Activated CD4-positive, alpha-beta T cell treated with anti-CD3 and anti-CD28 coated beads, Interleukin-2, amount 10 ng/mL, durations not matched to agents 7 days and 5 days (primary cell): ENCODE data around the gene IFITM1. TPM values are rescaled to one million over a fixed set of nuclear protein-coding genes. Genes with fewer than 3 reads are reported as not detected.
"Not testable (repeated sequence)": the region's sequence is repeated elsewhere in the genome, so short reads cannot be mapped to it uniquely, and the experiment has no call there.

Source experiments
- CTCF ChIA-PET: fragments of 350-600 bp; sonication (Branson Sonifier 250); formaldehyde crosslinking; loops from one replicate; lab custom pipeline; 2021; ENCODE audit warnings: antibody characterized with exemption; lab: Charles Lee
- POLR2A ChIA-PET: fragments of 350-600 bp; sonication (Branson Sonifier 250); formaldehyde crosslinking; loops from one replicate; lab custom pipeline; 2021; ENCODE audit warnings: antibody characterized with exemption; lab: Charles Lee
- DNase-seq: peaks from one replicate; pipeline ENCODE4 v3.0.0-alpha.2; 2020
- H3K27ac Mint-ChIP-seq: one replicate; pipeline ENCODE4 v1.8.0; 2021; ENCODE audit warnings: mild to moderate bottlenecking, moderate library complexity, mixed read lengths
- H3K27me3 Mint-ChIP-seq: one replicate; pipeline ENCODE4 v1.8.0; 2021; ENCODE audit warnings: mixed read lengths
- H3K36me3 Mint-ChIP-seq: one replicate; pipeline ENCODE4 v1.8.0; 2021; ENCODE audit warnings: low read depth, mixed read lengths
- H3K4me1 Mint-ChIP-seq: one replicate; pipeline ENCODE4 v1.8.0; 2021; ENCODE audit warnings: mixed read lengths
- H3K4me3 Mint-ChIP-seq: one replicate; pipeline ENCODE4 v1.8.0; 2021; ENCODE audit warnings: mild to moderate bottlenecking, moderate library complexity, mixed read lengths
- H3K9me3 Mint-ChIP-seq: one replicate; pipeline ENCODE4 v1.8.0; 2021; ENCODE audit warnings: mixed read lengths
- total RNA-seq, 2 experiments: library from RNA; stranded (reverse); gene quantifications; one replicate each; pipeline ENCODE4 v1.2.3, GENCODE V29; 2021

The IFITM1 gene
- total RNA-seq, 2 experiments from 2014 or later: 1,306 to 1,465 TPM

- ChIA-PET CTCF (interaction anchor here (0.9 to 1.5 kb wide), 5 partner anchors 8 to 210 kb away, joined by 3 to 6 read pairs (median 3); partner anchors contain the start of gene PGGHG), POLR2A (interaction anchor here (1.0 kb wide), 2 partner anchors 8 to 46 kb away, joined by 5 read pairs; no protein-coding TSS in a partner anchor)
- not testable (repeated sequence) for H3K27me3 Mint-ChIP-seq, H3K9me3 Mint-ChIP-seq
- H3K4me3 Mint-ChIP-seq: peak overlapping the region; percentile 90
- H3K27ac Mint-ChIP-seq: peak overlapping the region; percentile 98
- H3K36me3 Mint-ChIP-seq: peaks cover 23% of the 10 kb centered on the region
- H3K4me1 Mint-ChIP-seq: peaks cover 46% of the 10 kb centered on the region
- peak; percentile 66 for DNase-seq
These were observed 4.8 kb upstream of the IFITM1 start for GRCh38 chr11:308740-309665.

GRCh38 chr11:309979-310572, 3.8 kb upstream of the IFITM1 start:
- peaks cover 39% of the 10 kb centered on the region for H3K4me1 Mint-ChIP-seq
- not testable (repeated sequence) for H3K27me3 Mint-ChIP-seq, H3K9me3 Mint-ChIP-seq, DNase-seq
- peak overlapping the region; percentile 98 for H3K27ac Mint-ChIP-seq
- peak overlapping the region; percentile 90 for H3K4me3 Mint-ChIP-seq
- H3K36me3 Mint-ChIP-seq: peaks cover 34% of the 10 kb centered on the region
- ChIA-PET POLR2A (interaction anchor here (0.7 to 1.0 kb wide), 2 partner anchors 30 to 45 kb away, joined by 3 to 5 read pairs; no protein-coding TSS in a partner anchor), CTCF (interaction anchor here (1.1 to 1.5 kb wide), 2 partner anchors 19 to 209 kb away, joined by 3 to 5 read pairs; no protein-coding TSS in a partner anchor)

- POLR2A ChIA-PET: interaction anchor here (1.3 kb wide), 1 partner anchor 16 kb away, joined by 9 read pairs; no protein-coding TSS in a partner anchor
- DNase-seq: peak; percentile 34
- not testable (repeated sequence) for H3K27me3 Mint-ChIP-seq, H3K9me3 Mint-ChIP-seq
- peaks cover 30% of the 10 kb centered on the region for H3K4me1 Mint-ChIP-seq
- H3K27ac Mint-ChIP-seq: peak overlapping the region; percentile 99
- peaks cover 40% of the 10 kb centered on the region for H3K36me3 Mint-ChIP-seq
- CTCF ChIA-PET: interaction anchor here (1.1 to 2.1 kb wide), 4 partner anchors 14 to 61 kb away, joined by 3 to 8 read pairs (median 4); no protein-coding TSS in a partner anchor
- peak overlapping the region; percentile 92 for H3K4me3 Mint-ChIP-seq
These were observed 2.7 kb upstream of the IFITM1 start for GRCh38 chr11:311013-311748.

GRCh38 chr11:312092-312816, 1.6 kb upstream of the IFITM1 start:
- peak overlapping the region; percentile 99 for H3K27ac Mint-ChIP-seq
- ChIA-PET POLR2A (interaction anchor here (0.6 to 1.3 kb wide), 5 partner anchors 12 to 44 kb away, joined by 3 to 9 read pairs (median 5); no protein-coding TSS in a partner anchor), CTCF (interaction anchor here (0.7 to 2.1 kb wide), 7 partner anchors 13 to 62 kb away, joined by 3 to 8 read pairs (median 3); no protein-coding TSS in a partner anchor)
- H3K4me1 Mint-ChIP-seq: peaks cover 24% of the 10 kb centered on the region
- H3K4me3 Mint-ChIP-seq: peak overlapping the region; percentile 92
- no peaks in the 10 kb centered on the region for H3K27me3 Mint-ChIP-seq
- H3K9me3 Mint-ChIP-seq: no peaks in the 10 kb centered on the region
- peaks cover 50% of the 10 kb centered on the region for H3K36me3 Mint-ChIP-seq
- DNase-seq: peak; percentile 59

GRCh38 chr11:313304-313786, 495 bp upstream of the IFITM1 start:
- H3K27me3 Mint-ChIP-seq: no peaks in the 10 kb centered on the region
- no peaks in the 10 kb centered on the region for H3K9me3 Mint-ChIP-seq
- peaks cover 21% of the 10 kb centered on the region for H3K4me1 Mint-ChIP-seq
- H3K4me3 Mint-ChIP-seq: peak overlapping the region; percentile 92
- peak overlapping the region; percentile 99 for H3K27ac Mint-ChIP-seq
- no peak for DNase-seq
- peaks cover 53% of the 10 kb centered on the region for H3K36me3 Mint-ChIP-seq
- ChIA-PET CTCF (interaction anchor here (0.7 to 2.1 kb wide), 2 partner anchors 14 to 41 kb away, joined by 3 to 8 read pairs; no protein-coding TSS in a partner anchor), POLR2A (no interaction called here)

GRCh38 chr11:314554-314875, 675 bp downstream of the IFITM1 start:
- Mint-ChIP-seq H3K36me3 (peaks cover 46% of the 10 kb centered on the region), H3K27ac (peak overlapping the region; percentile 99), H3K4me3 (peak overlapping the region; percentile 92), H3K4me1 (peaks cover 19% of the 10 kb centered on the region)
- H3K27me3 Mint-ChIP-seq, H3K9me3 Mint-ChIP-seq, CTCF ChIA-PET, DNase-seq: not testable (repeated sequence)
- POLR2A ChIA-PET: interaction anchor here (1.4 kb wide), 1 partner anchor 107 kb away, joined by 4 read pairs; the partner anchor contains the start of genes BET1L and RIC8A

- ChIA-PET CTCF (interaction anchor here (1.2 to 1.7 kb wide), 3 partner anchors 13 to 49 kb away, joined by 3 to 6 read pairs (median 4); no protein-coding TSS in a partner anchor), POLR2A (interaction anchor here (0.8 to 1.4 kb wide), 3 partner anchors 12 to 108 kb away, joined by 3 to 6 read pairs (median 4); partner anchors contain the start of genes BET1L and RIC8A)
- Mint-ChIP-seq H3K27ac (peak overlapping the region; percentile 99), H3K36me3 (peaks cover 43% of the 10 kb centered on the region), H3K4me1 (peaks cover 21% of the 10 kb centered on the region), H3K4me3 (peak overlapping the region; percentile 92), H3K27me3 (no peaks in the 10 kb centered on the region), H3K9me3 (no peaks in the 10 kb centered on the region)
- DNase-seq: peak; percentile 41
These were observed 1.2 kb downstream of the IFITM1 start for GRCh38 chr11:315051-315481.

GRCh38 chr11:315516-315994, 1.7 kb downstream of the IFITM1 start:
- H3K4me1 Mint-ChIP-seq: peaks cover 25% of the 10 kb centered on the region
- no peaks in the 10 kb centered on the region for H3K27me3 Mint-ChIP-seq
- H3K9me3 Mint-ChIP-seq: no peaks in the 10 kb centered on the region
- H3K27ac Mint-ChIP-seq: peak overlapping the region; percentile 99
- DNase-seq: no peak
- POLR2A ChIA-PET: interaction anchor here (0.8 to 1.4 kb wide), 3 partner anchors 11 to 108 kb away, joined by 3 to 6 read pairs (median 4); partner anchors contain the start of genes BET1L and RIC8A
- CTCF ChIA-PET: interaction anchor here (1.2 to 1.7 kb wide), 5 partner anchors 11 to 65 kb away, joined by 3 to 6 read pairs (median 4); no protein-coding TSS in a partner anchor
- peaks cover 48% of the 10 kb centered on the region for H3K36me3 Mint-ChIP-seq
- H3K4me3 Mint-ChIP-seq: peak overlapping the region; percentile 92

GRCh38 chr11:316031-316701, 2.3 kb downstream of the IFITM1 start:
- Mint-ChIP-seq H3K4me3 (peak overlapping the region; percentile 92), H3K4me1 (peaks cover 30% of the 10 kb centered on the region), H3K36me3 (peaks cover 48% of the 10 kb centered on the region), H3K27ac (peak overlapping the region; percentile 95), H3K9me3 (no peaks in the 10 kb centered on the region), H3K27me3 (no peaks in the 10 kb centered on the region)
- ChIA-PET CTCF (interaction anchor here (0.7 to 2.0 kb wide), 11 partner anchors 7 to 79 kb away, joined by 3 to 7 read pairs (median 4); no protein-coding TSS in a partner anchor), POLR2A (interaction anchor here (0.6 to 1.6 kb wide), 7 partner anchors 11 to 81 kb away, joined by 3 to 7 read pairs (median 3); no protein-coding TSS in a partner anchor)
- DNase-seq: peak; percentile 63

GRCh38 chr11:316891-317301, 3.1 kb downstream of the IFITM1 start:
- Mint-ChIP-seq H3K27me3 (no peaks in the 10 kb centered on the region), H3K36me3 (peaks cover 48% of the 10 kb centered on the region), H3K27ac (peak overlapping the region; percentile 95), H3K9me3 (no peaks in the 10 kb centered on the region), H3K4me1 (peaks cover 29% of the 10 kb centered on the region), H3K4me3 (peak overlapping the region; percentile 92)
- ChIA-PET POLR2A (interaction anchor here (0.6 to 1.7 kb wide), 12 partner anchors 8 to 479 kb away, joined by 3 to 18 read pairs (median 4); no protein-coding TSS in a partner anchor), CTCF (interaction anchor here (0.5 to 2.0 kb wide), 11 partner anchors 8 to 80 kb away, joined by 3 to 9 read pairs (median 4); no protein-coding TSS in a partner anchor)
- DNase-seq: no peak
